ENCODE measurements around the gene SLC9A9.
A peak's percentile ranks its signal among the peaks of the same experiment; 100 is the strongest.

SLC9A9 gene

DNA sequence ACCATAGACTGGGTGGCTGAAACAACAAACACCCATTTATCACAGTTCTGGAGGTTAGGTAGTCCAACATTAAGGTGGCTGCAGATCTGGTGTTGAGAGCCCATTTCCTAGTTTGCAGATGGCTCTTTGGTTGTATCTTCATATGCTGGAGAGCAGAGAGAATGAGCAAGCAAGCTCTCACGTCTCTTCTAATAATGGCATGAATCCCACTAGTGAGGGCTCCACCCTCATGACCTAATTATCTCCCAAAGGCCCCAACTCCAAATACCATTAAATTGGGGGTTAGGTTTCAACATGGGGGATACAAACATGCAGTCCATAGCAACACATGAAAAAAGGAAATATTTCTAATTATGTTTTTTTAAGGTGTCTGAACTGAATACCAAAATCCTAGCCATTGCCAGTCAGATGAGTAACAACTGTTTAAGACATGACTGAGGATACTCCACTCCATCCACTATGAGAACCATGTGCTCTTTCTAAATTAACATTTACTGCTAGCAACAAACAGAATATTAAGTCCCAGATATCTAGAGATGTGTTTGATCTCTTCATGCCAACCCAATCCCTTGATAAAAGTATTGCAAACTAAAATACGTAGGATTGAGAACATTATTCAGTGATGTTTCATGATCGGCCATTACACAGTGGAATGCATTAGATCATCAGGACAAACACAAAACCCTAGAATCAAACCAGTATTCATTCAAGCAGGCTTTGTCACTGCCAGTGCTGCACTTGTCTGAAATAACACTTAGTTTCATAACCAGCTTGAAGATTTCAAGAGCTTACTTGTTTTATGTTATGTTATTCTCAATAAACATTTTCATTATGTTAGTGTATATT lies 340.3 kb downstream of the SLC9A9 start:
- TF ChIP-seq, protein P1, sequence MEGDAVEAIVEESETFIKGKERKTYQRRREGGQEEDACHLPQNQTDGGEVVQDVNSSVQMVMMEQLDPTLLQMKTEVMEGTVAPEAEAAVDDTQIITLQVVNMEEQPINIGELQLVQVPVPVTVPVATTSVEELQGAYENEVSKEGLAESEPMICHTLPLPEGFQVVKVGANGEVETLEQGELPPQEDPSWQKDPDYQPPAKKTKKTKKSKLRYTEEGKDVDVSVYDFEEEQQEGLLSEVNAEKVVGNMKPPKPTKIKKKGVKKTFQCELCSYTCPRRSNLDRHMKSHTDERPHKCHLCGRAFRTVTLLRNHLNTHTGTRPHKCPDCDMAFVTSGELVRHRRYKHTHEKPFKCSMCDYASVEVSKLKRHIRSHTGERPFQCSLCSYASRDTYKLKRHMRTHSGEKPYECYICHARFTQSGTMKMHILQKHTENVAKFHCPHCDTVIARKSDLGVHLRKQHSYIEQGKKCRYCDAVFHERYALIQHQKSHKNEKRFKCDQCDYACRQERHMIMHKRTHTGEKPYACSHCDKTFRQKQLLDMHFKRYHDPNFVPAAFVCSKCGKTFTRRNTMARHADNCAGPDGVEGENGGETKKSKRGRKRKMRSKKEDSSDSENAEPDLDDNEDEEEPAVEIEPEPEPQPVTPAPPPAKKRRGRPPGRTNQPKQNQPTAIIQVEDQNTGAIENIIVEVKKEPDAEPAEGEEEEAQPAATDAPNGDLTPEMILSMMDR (conservative IDR thresholded peaks at IDR 0.05; ENCODE audit: low read depth, low read length) = no peak
- no peak overlapping the region for H3K4me3 ChIP-seq (ENCODE audit: low read depth, low read length)
- DNase-seq (ENCODE audit: low read depth) = peak; percentile 87

DNA sequence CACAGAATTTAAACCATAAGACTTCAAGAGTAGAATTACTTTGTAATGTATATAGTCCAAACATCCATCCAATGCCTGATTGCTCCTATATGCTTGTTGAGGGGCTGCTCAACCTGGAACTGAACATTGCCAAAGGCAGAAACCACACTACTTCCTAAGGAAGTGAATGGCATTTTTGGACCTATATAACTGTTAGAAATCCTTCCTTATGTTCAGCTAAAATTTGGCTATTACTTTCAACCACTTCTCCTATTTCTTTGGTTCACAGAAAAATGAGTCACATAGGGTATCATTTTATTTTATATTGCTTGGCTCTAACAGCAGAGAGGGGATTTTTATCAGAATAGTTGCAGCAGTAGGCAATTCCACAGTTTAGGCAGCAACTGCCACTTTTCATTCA lies 342.1 kb downstream of the SLC9A9 start:
- no peak for DNase-seq (ENCODE audit: low read depth)
- TF ChIP-seq, protein P1 (conservative IDR thresholded peaks at IDR 0.05; ENCODE audit: low read depth, low read length) = no peak
- no peak overlapping the region for H3K4me3 ChIP-seq (ENCODE audit: low read depth, low read length)

DNA sequence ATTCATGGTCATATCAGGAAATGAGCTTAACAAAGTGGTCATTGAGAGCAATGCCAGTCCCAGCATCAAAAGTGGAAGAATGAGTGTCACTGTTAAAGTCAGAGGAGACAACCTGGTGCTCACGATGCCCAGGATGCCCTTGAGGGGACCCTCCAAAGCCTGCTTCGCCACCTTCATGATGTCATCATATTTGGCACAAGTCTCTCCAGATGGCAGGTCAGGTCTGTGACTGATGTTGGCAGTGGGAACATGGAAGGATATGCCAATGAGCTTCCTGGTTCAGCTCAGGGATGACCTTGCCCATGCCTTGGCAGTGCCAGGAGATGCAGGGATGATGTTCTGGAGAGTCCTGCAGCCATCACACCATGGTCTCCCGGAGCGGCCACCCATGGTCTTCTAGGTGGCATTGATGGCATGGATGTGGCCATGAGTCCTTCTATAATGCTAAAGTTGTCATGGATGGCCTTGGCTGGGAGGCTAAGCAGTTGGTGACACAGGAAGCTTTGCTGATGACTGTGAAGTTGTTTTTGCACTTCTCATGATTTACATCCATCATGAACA lies 344.9 kb downstream of the SLC9A9 start:
- no peak for DNase-seq (ENCODE audit: low read depth)
- H3K4me3 ChIP-seq (ENCODE audit: low read depth, low read length) = no peak overlapping the region
- TF ChIP-seq, protein P1 (conservative IDR thresholded peaks at IDR 0.05; ENCODE audit: low read depth, low read length) = no peak

DNA sequence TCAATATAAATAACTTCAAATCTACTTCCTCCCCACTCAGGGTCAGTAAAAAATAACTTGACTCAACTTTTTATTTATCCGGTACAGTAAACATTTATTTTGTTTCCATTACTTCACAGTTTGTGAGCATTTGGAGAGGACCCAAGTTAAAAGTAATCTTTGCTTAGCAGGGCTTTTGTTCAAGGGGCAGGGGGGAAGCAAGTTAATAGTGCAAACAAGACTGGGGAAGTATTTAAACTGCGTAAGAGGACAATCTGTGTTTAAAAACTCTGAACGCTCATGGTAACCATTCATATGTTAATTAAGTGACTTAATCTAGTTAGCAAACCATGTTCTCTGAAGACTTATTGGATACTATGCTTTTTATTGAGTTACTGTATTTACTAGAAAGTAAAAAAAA lies 346.2 kb downstream of the SLC9A9 start:
- H3K4me3 ChIP-seq (ENCODE audit: low read depth, low read length) = no peak overlapping the region
- TF ChIP-seq, protein P1 (conservative IDR thresholded peaks at IDR 0.05; ENCODE audit: low read depth, low read length) = no peak
- no peak for DNase-seq (ENCODE audit: low read depth)

DNA sequence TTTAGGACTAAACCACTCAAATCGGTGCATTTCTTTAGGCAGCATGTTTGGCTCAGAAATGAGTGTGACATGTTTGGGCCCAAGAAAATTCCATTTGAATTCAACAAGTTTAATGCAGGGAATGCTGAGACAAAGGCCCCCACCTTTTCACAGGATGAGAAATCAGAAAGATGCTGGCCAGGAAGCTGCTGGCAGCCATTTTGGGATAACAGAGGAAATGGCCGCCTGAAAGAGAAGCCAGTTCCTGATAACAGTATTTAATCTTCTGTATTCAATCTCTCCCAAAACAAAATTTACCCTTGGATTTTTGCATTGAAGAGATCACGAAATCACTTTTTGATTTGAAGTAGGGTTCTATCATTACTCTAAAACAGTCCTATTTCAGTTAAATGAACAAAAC lies 350.9 kb downstream of the SLC9A9 start:
- TF ChIP-seq, protein P1 (conservative IDR thresholded peaks at IDR 0.05; ENCODE audit: low read depth, low read length) = no peak
- no peak for DNase-seq (ENCODE audit: low read depth)

DNA sequence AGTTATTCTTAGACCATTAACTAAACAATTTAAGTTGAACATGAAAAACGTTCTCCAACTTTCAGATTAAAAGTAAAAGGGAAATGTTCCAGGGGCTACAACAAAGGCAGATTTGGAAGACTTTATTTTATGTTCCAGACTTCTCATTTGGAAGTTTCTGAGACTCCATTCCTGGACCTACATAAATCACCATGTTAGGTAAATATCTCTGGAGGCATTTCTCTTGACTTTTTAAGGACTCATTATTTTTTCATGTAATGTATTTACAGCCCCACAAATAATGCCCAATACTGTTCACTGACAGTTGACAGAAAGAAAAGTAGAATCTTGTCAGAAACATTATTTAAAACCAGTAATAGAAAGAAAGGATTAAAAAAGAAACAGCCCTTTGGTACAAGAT lies 352.1 kb downstream of the SLC9A9 start:
- TF ChIP-seq, protein P1 (conservative IDR thresholded peaks at IDR 0.05; ENCODE audit: low read depth, low read length) = no peak
- DNase-seq (ENCODE audit: low read depth) = no peak
- H3K4me3 ChIP-seq (ENCODE audit: low read depth, low read length) = no peak overlapping the region

More for the DNA sequence above, 350.9 kb downstream of the SLC9A9 start:
- no peak overlapping the region for H3K4me3 ChIP-seq (ENCODE audit: low read depth, low read length)

DNA sequence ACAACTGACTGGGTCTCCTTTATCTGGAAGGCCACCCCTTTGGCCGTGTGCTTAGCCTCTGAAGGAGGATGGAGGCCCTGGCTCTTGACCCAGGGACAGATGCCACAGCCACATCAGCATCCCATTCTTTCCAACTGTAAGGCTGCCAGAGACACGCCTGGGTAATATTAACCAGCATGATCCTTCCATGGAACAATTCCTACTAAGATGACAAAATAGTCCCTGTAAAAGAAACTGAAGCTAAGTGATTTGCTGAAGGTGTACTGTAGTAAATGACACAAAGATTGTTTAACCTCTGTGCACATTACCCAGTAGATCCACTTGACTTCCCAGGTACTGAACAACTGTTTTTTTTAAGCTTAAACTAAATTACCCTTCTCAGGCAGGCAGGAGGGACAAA lies 352.7 kb downstream of the SLC9A9 start:
- DNase-seq (ENCODE audit: low read depth) = no peak
- no peak overlapping the region for H3K4me3 ChIP-seq (ENCODE audit: low read depth, low read length)
- TF ChIP-seq, protein P1 (conservative IDR thresholded peaks at IDR 0.05; ENCODE audit: low read depth, low read length) = no peak
